NCI-H69 (cell line): ENCODE results near the gene CKMT1B.
"Not testable (repeated sequence)": the region's sequence is repeated elsewhere in the genome, so short reads cannot be mapped to it uniquely, and the experiment has no call there.

Experiments used
- DNase-seq: peaks from one replicate; lab custom pipeline; 2025; lab: John Stamatoyannopoulos, UW

Gene CKMT1B

GRCh38 chr15:43593328-43594190, at the start of gene CKMT1B:
TSS of gene CKMT1B (plus strand) at chr15:43594027. CDS start at chr15:43594219, 192 bp downstream.
- DNase-seq: not testable (repeated sequence)

GRCh38 chr15:43544266-43544665, 49.6 kb upstream of the CKMT1B start:
- no peak for DNase-seq

DNA sequence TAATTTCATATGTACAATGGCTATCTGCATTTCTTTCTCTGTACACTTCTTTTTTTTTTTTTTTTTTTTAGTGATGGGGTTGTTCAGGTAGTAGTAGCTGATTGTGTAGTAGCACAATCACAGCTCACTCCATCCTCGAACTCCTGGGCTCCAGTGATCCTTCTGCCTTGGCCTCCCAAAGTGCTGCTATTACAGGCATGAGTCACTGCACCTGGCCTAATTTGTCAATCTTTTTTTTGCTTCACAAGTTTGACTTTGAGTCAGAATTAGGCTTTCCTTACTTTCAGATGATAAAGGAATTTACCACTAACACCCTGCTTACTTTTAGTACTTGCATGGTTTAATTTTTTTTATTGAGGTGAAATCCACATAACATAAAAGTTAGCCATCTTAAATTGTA, 48.4 kb upstream of the CKMT1B start:
- no peak for DNase-seq

- no peak for DNase-seq
Observed at GRCh38 chr15:43547539-43547938, 46.3 kb upstream of the CKMT1B start.

DNA sequence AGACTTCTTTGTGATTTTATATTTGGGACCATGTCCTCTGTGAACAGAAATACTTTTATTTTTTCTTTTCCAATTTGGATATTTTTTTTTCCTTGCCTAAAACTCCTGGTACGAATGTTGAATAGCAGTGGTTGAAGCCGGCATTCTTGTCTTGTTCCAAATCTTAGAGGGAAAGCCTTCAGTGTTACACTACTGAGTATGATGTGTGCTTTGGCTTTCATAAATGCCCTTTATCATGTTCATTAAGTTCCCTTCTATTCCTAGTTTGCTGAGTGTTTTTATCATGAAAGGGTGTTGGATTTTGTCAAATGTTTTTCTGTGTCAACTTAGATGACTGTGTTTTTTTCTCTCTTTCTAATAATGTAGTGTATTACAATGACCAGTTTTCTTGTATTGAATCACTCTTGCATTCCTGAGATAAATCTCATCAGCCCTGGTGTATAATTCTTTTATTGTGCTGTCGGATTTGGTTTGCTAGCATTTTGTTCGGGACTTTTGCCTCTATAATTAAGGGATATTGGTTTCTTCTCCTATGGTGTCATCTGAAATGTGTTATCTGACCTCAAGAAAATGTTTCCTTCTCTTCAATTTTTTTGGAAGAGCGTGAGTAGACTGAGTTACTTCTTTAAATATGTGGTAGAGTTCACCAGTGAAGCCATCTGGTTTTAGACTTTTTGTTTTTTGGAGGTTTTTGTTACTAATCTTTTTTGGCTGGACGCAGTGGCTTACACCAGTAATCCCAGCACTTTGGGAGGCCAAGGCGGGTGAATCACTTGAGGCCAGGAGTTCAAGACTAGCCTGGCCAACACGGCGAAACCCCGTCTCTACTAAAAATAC, 43.1 kb upstream of the CKMT1B start:
- no peak for DNase-seq

- no peak for DNase-seq
Observed at GRCh38 chr15:43552256-43552655, 41.6 kb upstream of the CKMT1B start.

- DNase-seq: no peak
Observed at GRCh38 chr15:43552986-43553385, 40.8 kb upstream of the CKMT1B start.

- DNase-seq: not testable (repeated sequence)
Observed at GRCh38 chr15:43562753-43563152, 31.1 kb upstream of the CKMT1B start.

- DNase-seq: not testable (repeated sequence)
Observed at GRCh38 chr15:43563793-43564192, 30.0 kb upstream of the CKMT1B start.

GRCh38 chr15:43566615-43567014, 27.2 kb upstream of the CKMT1B start:
- DNase-seq: not testable (repeated sequence)

DNA sequence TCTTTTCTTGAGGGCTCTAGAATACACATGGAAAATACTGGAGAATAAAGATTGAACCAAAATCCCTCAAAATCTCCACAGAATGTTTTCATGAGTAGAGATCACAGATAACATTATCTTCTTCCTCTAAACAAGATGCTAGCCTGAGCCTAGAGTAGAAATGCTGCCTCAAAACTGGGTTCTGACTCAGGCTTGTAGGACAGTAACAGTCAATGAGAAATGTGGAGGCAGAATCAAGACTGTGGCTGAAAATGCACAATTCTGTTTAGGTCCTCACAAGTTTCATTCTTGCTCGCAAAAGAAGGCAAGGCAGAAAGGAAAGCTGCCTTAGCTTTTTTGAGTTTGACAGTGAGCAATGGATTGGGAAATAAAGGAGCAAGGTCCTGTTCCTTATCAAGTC, 19.2 kb upstream of the CKMT1B start:
- not testable (repeated sequence) for DNase-seq

DNA sequence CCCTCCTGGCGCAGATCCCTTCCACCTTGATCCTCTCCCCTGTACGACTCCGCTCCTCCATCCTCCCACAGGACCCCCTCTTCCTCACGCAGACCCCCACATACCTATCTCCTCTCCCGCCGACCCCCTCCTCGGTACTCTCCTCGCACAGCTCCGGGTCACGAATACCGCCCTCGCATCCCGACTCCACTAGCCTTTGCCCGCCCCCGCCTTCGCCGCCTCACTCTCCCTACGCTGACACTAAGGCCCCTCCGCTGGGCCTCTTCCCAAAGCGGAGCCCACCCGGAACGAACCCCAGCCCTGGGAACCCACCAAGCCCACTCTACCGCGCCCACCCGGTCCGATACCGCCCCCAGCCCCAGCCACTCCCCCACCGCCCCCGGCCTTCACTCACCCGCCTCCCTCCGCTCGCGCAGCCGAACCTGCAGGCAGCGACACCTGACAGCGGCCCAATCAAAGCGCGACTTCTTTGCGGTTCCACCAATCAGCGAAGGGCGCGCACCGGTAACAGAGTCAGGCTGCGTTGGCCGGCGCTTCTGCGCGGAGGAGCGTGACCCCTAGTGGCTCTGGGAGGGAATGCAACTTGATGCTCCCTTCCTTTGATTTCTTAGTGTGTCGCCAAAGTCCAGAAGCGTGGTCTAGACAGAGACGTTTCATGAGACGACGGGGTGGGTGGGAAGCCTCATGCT, 3.9 kb upstream of the CKMT1B start, which contains the start of gene PPIP5K1:
TSS of gene PPIP5K1 (minus strand) at position 431 of the 689 bp plus-strand sequence. CDS start 5,704 bp downstream, outside the sequence.
- DNase-seq: not testable (repeated sequence)

DNA sequence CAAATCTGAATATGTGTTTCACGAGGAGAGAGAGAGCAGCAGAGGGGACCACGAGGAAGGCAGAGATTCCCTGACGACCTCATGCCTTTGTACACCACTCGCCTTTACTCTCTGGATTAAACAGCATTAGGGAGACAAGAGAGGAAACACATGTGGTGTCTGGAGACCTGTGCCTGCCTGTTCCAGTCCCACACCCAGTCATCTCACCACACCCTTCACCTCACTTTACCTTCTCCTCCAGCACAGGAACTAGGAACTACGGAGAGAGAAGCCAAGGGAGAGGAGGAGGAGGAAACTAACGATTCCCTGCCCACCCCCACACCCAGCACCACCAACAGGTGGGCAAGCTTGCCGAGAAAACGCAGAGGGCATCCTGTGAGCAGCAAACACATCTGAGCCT, 986 bp upstream of the CKMT1B start:
- DNase-seq: not testable (repeated sequence)

DNA sequence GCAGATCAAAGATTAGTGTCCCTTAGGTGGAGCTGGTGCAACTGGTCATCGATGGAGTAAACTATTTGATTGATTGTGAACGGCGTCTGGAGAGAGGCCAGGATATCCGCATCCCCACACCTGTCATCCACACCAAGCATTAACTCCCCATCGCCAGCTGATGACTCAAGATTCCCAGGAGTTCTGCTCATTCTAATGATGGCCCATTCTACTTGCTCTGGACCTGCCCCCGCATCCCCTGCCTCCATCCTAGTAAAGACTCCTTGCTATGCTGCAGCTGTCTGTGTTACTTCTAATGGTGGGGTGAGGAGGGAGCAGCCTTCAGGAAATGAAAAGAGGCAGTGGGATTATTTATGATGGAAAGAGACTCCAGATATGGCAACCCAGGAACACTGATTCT, 5.3 kb downstream of the CKMT1B start:
- DNase-seq: not testable (repeated sequence)

DNA sequence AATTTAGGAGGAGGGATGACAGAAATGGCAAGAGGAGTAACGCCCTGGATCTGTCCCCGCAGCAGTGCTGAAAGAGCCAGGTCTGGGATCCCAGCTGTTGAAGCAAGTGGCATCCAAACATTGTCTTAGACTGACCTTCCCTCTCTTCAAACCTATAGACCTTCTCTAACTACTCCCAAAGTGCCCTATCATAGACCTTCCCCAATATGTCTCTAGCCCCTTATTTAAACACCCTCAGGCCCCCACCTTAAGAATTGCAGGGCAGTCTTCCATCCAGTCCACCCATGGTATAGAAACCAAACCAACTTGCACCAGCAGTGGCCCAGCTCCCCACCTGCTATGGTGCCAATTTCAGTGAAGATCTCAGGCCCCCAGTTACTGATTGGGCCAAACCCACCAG, 6.4 kb downstream of the CKMT1B start:
- not testable (repeated sequence) for DNase-seq

DNA sequence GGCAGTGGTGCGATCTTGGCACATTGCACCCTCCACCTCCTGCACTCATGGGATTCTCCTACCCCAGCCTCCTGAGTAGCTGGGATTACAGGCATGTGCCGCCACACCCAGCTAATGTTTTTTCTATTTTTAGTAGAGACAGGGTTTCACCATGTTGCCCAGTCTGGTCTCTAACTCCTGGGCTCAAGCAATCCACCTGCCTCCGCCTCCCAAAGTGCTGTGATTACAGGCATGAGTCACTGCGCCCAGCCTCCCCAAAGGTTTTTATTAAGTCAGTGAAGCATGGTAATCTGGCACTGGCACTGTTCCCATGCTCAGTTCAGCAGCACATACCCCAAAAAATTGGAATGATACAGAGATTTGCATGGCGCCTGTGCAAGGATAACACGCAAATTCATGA, 8.4 kb downstream of the CKMT1B start:
- DNase-seq: peak; percentile 89

DNA sequence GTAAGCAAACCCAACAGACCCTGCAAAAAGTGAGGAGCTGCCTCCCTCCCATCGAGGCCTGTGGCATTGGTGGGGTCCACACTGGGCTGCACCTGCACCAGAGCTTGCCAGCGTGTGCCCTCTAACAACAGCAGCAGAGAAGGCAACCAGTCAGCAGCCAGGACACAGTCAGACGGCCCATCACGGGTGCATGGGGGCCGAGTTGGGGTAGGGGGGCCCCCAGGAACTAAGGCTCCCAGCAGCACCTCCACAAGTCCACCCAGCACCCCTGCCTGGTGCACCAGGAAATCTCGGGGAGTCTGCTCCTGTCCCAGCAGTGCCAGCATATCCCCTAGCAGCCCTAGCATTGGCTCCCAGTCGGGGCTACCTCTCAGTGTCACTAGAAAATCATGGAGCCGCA, 23.9 kb downstream of the CKMT1B start:
- not testable (repeated sequence) for DNase-seq

- DNase-seq: not testable (repeated sequence)
Observed at GRCh38 chr15:43618700-43619099, 24.9 kb downstream of the CKMT1B start, which contains the start of gene STRC. TSS of gene STRC (minus strand) at chr15:43618800. CDS start at chr15:43618722, 78 bp downstream.

GRCh38 chr15:43622068-43622799, 28.4 kb downstream of the CKMT1B start:
- not testable (repeated sequence) for DNase-seq

- DNase-seq: no peak
Observed at GRCh38 chr15:43625106-43625505, 31.3 kb downstream of the CKMT1B start.

GRCh38 chr15:43626937-43627336, 33.1 kb downstream of the CKMT1B start:
- not testable (repeated sequence) for DNase-seq
